Prostate gland (tissue), 2 donors: ENCODE data around the gene EMP1.

ENCODE experiments used
- POLR2A ChIP-seq: fragments of 450-650 bp; IDR thresholded peaks from one replicate; pipeline ENCODE4 v1.6.1; 2016; ENCODE audit warnings: antibody characterized with exemption, mild to moderate bottlenecking
- POLR2AphosphoS5 ChIP-seq: sonication (generic); formaldehyde crosslinking; IDR thresholded peaks from one replicate; pipeline ENCODE4 v1.6.1; 2017; ENCODE audit warnings: antibody characterized with exemption
- TF ChIP-seq, protein P1 (sequence below), 4 experiments: fragments of 200-600 bp in 2 of 4; fragments of 450-650 bp in 2 of 4; sonication (generic) in 2 of 4; IDR thresholded peaks; 1 replicate in 3 of 4; 2 replicates in 1 of 4; pipeline ENCODE4 v1.5.1; 2016 to 2019; ENCODE audit warnings: antibody characterized with exemption in 4 of 4, mild to moderate bottlenecking in 2 of 4, moderate library complexity in 2 of 4

DNA sequence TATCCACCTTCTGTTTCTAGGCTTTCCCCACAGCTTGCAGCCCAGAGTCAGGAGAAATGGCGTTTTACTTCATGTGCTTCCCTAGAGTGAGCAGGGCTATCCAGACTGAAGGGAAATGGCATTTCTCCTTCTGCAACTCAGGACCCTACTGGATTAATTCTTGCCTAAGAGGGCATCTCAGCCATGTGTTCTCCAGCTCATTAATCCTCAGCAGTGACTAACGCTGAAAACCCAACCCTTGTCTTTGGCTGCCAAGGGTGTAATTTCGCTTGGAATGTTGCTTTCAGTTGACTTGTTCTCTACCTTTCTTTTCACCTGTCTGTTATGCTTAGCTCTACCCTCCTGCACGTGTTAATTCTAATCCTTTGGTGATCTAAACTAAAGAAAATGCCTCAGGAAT, 21.0 kb upstream of the EMP1 start:
- TF ChIP-seq, protein P1, sequence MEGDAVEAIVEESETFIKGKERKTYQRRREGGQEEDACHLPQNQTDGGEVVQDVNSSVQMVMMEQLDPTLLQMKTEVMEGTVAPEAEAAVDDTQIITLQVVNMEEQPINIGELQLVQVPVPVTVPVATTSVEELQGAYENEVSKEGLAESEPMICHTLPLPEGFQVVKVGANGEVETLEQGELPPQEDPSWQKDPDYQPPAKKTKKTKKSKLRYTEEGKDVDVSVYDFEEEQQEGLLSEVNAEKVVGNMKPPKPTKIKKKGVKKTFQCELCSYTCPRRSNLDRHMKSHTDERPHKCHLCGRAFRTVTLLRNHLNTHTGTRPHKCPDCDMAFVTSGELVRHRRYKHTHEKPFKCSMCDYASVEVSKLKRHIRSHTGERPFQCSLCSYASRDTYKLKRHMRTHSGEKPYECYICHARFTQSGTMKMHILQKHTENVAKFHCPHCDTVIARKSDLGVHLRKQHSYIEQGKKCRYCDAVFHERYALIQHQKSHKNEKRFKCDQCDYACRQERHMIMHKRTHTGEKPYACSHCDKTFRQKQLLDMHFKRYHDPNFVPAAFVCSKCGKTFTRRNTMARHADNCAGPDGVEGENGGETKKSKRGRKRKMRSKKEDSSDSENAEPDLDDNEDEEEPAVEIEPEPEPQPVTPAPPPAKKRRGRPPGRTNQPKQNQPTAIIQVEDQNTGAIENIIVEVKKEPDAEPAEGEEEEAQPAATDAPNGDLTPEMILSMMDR (IDR thresholded peaks at IDR 0.05): no peak
- TF ChIP-seq POLR2A (no peak), POLR2AphosphoS5 (no peak)
